DND-41 (cell line): Measurements from ENCODE around the gene FBLN5.

Source experiments
- EZH2 ChIP-seq: IDR thresholded peaks from 3 replicates; pipeline ENCODE4 v1.6.1; 2012; ENCODE audit warnings: borderline replicate concordance, low read depth, mild to moderate bottlenecking, moderate library complexity, low read length, inconsistent platforms; ENCODE audit not compliant: severe bottlenecking
- TF ChIP-seq, protein P1 (sequence below): IDR thresholded peaks from 2 replicates; pipeline ENCODE4 v1.5.1; 2012; ENCODE audit warnings: borderline replicate concordance, low read length, moderate library complexity, mild to moderate bottlenecking; ENCODE audit not compliant: poor library complexity, severe bottlenecking; ENCODE audit errors: extremely low read depth

DNA sequence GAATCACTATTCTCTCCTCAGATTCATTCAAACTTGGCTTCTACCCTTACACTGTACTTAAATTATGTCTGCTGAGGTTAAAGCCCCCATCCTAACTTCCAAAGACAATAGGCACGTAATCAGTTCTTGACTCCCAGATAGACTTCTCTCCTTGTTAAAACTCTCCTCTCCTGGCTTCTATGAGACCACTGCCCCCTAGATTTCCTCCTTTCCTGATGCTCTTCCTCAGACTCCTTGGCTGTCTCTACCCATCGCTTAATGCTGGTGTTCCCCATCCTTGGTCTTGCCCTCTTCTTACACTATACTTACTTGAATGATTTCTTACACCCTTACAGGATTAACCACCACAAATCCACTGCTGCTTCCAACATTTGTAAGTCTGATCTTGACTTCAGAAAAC, 112.9 kb downstream of the FBLN5 start:
- TF ChIP-seq, protein P1, sequence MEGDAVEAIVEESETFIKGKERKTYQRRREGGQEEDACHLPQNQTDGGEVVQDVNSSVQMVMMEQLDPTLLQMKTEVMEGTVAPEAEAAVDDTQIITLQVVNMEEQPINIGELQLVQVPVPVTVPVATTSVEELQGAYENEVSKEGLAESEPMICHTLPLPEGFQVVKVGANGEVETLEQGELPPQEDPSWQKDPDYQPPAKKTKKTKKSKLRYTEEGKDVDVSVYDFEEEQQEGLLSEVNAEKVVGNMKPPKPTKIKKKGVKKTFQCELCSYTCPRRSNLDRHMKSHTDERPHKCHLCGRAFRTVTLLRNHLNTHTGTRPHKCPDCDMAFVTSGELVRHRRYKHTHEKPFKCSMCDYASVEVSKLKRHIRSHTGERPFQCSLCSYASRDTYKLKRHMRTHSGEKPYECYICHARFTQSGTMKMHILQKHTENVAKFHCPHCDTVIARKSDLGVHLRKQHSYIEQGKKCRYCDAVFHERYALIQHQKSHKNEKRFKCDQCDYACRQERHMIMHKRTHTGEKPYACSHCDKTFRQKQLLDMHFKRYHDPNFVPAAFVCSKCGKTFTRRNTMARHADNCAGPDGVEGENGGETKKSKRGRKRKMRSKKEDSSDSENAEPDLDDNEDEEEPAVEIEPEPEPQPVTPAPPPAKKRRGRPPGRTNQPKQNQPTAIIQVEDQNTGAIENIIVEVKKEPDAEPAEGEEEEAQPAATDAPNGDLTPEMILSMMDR, result no peak
- no peak for TF ChIP-seq EZH2
